Activated CD4-positive, alpha-beta T cell treated with anti-CD3 and anti-CD28 coated beads for 48 hours (primary cell): ENCODE results near the gene TBPL1.
"Not testable (repeated sequence)": the region's sequence is repeated elsewhere in the genome, so short reads cannot be mapped to it uniquely, and the experiment has no call there.

Source experiments
- DNase-seq: peaks from one replicate; pipeline ENCODE4 v3.0.0-alpha.2; 2020

Gene TBPL1

DNA sequence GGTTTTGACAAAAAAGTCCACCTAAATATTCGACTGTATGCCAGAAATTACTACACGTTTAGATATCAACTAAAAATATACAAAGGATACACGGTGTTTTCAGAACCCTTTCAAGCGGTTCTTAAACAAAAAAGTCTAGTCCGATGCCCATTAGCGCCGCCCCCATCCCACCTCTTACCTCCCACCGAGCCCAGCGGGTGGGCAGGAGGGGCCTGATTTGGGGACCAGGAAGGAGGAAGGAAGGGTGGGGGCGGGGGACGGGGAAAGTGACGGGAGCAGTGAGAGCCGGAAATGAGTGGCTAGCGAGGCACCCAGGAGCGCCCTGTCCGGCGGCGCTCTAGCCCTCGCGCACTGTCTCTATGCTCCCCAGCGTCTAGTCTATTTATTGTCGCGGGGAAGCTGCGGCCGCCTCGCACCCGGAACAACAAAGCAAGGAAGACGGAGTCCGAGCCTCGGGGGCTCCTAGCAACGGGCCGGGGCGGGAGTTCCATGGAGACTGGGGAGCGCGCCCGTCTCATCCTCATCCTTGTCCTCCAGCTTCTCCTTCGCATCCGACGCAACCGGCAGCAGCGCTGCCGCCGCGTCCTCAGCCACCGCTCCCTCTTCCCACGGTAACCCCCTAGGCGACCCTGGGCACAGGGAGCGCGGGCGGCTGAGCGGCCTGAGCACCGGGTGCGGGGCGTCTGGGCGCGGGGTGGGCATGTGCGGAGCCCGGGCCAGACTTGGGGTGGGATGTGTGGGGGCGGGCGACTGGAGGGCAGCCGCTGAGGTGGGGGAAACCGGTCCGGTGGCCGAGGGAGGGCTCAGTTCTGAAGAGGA lies at the start of gene TBPL1:
TBPL1 (plus strand) TSS at position 410 of the 819 bp plus-strand sequence. CDS start 26,902 bp downstream, outside the sequence.
- peak; percentile 93 for DNase-seq

DNA sequence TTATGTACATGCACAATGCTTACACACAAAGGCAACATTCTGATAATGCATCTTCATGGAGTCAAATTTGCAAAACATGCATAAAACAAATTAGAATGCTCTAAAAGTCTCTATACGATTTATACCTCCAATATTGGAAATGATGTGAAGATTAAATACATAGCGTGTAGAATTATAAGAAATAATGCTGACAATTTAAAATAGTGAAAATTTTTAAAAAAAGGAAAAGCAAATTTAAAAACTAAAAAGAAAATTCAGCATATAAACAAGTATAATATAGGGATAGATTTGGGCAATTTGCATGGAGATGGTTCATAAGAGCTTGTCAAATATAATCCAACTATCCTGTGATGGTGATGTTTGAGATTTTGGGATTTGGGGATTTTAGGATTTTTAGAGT lies 49.2 kb upstream of the TBPL1 start:
- DNase-seq = no peak

DNA sequence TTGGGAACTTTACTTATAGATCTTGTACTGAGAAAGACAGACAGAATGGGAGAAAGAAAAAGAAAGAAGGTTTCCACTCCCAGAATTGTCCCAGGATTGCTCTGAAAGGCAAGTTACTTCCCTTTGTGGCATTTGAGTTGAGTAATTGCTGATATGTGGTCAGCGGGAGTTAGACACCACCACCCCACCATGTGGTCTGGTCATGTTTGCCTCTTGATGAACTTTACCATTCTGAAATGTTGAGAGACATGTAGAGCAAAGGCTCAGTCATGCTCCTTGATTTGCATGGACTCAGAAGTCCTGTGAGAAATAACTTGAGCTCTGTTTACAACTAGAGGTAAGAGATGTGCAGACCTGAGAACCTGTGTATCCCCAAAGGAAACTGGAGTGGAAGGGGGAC lies 47.0 kb upstream of the TBPL1 start:
- no peak for DNase-seq

- DNase-seq = peak; percentile 88
These were observed 36.3 kb upstream of the TBPL1 start for GRCh38 chr6:133916650-133917151.

GRCh38 chr6:133917781-133918180 lies 35.2 kb upstream of the TBPL1 start:
- no peak for DNase-seq

DNA sequence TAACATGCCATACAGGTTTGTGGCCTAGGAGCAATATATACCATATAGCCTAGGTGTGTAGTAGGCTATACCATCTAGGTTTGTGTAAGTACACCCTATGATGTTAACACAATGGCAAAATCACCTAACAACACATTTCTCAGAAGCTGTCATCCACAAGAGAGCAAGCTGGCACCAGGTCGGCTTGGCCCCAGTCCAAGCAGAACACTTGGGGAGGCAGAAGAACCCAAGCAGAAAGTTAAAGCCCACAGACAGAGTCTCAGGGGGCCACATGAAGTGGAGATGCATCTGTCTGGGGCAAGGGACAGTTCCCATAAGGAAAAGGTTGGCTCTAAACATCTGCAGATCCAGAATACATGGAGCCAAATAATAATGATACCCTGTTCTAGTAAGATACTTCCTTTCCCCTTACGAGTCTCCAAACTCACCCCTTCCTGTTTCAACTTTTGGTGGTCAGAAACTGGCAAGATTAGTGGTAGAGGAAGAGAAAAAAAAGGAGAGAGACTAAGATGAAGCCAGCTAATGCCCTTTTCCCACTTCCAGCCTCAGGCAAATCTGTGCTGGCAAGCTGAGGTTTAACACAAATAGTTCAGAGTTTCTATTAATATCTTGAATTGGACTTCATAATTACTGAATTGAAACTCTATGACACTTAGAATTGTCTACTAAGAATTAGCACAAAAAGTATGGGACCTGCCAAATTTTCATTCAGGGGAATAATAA lies 34.7 kb upstream of the TBPL1 start:
- DNase-seq = no peak

DNA sequence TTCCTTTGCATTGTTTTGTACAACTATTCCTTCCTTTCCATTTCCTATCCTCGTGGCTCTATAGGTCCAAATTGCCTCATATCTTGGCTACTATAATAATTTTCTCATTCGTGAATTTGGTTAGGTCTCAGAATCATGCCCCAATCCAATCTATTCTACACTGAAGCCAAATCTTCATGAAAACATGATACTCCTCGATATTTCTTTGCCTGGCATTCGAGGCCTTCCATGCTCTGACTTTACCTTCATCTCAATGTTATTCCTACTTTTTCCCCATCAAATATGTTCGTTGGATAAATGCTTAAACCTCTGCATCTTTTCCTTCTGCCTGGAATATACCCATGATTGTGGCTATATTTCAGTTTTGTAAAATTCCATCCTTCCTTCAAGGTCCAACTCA lies 33.7 kb upstream of the TBPL1 start:
- DNase-seq = no peak

GRCh38 chr6:133921249-133921859 lies 31.7 kb upstream of the TBPL1 start:
- DNase-seq = peak; percentile 82

GRCh38 chr6:133923938-133924593 lies 29.0 kb upstream of the TBPL1 start:
- DNase-seq = peak; percentile 57

- not testable (repeated sequence) for DNase-seq
These were observed 21.8 kb upstream of the TBPL1 start for GRCh38 chr6:133931221-133931620.

DNA sequence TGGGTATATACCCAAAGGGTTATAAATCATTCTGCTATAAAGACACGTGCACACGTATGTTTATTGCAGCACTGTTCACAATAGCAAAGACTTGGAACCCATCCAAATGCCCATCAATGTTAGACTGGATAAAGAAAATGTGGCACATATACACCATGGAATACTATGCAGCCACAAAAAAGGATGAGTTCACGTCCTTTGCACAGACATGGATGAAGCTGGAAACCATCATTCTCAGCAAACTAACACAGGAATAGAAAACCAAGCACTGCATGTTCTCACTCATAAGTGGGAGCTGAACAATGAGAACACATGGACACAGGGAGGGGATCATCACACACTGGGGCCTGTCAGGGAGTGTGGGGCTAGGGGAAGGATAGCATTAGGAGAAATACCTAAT lies 16.7 kb upstream of the TBPL1 start:
- DNase-seq = not testable (repeated sequence)

DNA sequence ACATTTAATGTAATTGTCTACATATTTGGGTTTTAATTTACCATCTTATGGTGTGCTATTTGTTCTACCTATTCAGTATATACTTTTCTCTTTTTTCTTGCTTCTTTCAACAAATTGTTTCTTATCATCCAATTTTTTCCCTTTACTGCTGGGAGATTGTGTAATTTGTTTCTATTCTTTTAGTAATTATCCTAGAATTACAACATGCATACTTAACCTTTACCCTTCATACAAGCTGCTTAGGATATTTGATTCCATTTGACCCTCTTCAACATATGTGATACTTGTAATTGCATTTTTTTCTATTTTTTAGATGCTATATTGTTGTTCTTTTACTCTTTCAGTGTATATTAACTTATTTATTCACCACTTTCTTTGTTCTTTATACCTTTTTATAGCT lies 15.1 kb upstream of the TBPL1 start:
- no peak for DNase-seq

- DNase-seq = no peak
These were observed 14.5 kb upstream of the TBPL1 start for GRCh38 chr6:133938533-133938932.

GRCh38 chr6:133939778-133940667 lies 13.0 kb upstream of the TBPL1 start:
- DNase-seq = no peak

DNA sequence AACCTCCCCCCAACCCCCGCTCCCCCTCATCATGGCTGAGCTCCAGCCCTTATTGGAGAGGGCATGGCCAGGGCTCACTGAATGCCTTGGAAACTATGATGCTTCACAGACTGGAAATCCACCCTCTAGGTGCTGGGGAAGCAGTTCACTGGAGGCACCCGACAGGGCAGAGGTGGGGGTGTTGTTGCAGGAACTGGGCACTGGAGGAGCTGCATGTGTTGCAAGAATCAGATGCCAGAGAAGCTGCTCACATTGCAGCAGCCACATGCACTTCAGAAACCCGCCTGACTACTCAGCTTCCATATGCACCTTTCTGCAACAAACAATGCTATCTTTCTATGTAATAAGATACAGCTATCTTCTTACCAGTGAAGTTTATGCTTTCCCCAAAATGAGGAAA lies 7.9 kb upstream of the TBPL1 start:
- DNase-seq = no peak

DNA sequence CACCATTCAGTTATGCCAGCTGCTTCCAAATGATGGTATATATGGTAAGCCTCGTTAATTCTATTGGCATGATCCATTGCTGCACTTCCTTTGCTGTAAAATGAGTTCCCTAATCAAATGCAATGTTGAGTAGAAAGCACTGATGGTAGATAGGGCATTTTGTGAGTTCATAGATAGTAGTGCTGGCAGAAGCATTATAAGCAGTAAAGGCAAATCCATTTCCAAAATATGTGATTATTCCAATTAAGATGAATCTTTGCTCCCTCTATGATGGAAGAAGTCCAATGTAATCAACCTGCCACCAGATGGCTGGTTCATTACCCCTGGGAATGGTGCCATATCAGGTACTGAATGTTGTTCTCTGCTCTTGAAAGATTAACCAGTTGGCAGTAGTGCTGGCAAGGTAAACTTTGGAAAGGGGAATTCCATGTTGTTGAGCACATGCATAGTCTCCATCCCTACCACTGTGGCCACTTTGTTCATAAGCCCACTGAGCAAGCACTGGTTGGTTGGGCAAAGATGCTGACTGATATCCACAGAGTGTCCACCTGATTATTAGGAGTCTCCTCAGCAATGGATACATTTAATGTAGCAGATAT lies 5.6 kb upstream of the TBPL1 start:
- no peak for DNase-seq

DNA sequence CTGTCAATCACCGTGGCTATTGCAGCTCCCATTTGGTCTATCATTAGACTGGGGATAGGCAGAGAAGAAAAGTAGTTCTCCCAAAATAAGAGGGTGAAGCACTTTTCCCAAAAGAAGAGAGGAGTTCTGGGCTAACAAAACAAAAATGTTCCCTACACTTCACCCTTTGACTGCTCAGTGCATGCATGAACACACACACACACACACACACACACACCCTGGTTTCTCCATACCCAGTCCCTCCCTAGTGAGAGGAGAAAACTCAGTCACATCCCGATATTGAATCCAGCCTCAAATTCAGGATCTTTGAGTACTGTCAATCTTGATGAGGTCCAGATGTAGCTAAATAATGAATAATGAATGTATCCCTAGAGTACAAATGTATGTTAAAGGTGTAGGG lies 4.6 kb upstream of the TBPL1 start:
- no peak for DNase-seq

- DNase-seq = no peak
These were observed 1.8 kb upstream of the TBPL1 start for GRCh38 chr6:133951227-133951626.

DNA sequence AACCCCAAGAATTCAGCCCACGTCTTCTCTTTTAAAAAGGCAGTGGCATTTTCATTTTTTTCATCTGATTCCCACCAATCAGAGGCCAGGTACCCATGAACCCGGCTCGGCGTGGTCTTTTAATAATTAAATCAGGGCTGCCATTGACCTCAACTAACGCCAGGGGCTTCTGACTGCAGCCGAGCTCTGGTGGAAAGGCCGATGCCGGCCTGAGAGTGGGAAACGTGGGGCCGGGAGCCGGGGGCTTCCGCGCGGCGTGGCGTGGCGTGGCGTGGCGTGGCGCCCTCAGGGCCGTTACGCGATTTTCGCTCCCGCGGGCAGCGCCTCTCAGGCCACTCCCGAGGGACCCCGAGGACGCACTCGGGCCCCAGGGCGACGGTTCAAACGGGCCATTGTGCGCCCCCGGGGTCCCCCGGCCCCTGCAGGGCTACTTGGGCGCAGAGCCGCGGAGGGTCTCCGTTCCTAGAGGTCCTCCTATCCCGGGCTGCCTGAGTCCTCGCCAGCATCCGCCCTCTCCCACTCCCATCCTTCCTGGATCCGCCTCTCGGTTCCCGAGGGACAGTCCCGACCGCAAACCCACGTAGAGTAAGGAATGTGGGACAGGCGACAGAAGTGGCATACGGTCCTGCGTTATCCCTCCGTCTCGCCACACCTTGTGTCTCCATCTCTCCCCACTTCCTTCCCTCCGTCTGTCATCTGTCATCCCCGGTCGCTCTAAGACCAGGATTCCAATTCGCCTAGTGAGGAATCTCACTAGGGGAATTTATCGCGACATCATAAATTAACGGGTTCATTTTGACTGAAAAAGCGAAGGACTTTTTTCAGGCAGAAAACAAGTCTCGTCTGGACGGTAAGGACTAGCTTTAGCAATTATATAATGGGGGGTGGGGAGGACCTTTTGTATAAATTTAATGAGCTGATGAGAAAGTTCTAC lies 876 bp upstream of the TBPL1 start:
- peak; percentile 55 for DNase-seq

- no peak for DNase-seq
These were observed 801 bp downstream of the TBPL1 start for GRCh38 chr6:133953634-133954415.
